SJCRH30 (cell line): ENCODE data around the gene DPPA5. TPM values are rescaled to one million over a fixed set of nuclear protein-coding genes. Genes with fewer than 3 reads are reported as not detected.
"Not testable (repeated sequence)": the region's sequence is repeated elsewhere in the genome, so short reads cannot be mapped to it uniquely, and the experiment has no call there.

Experiments used
- DNase-seq, 2 experiments: peaks; one replicate each; pipeline ENCODE4 v3.0.0-alpha.2; 2015 to 2020
- H3K27ac ChIP-seq: fragments of 250-450 bp; sonication (Bioruptor Pico); 2 replicates; pipeline ENCODE4 v1.5.1; 2020; ENCODE audit warnings: mild to moderate bottlenecking, moderate library complexity
- H3K27me3 ChIP-seq: fragments of 250-450 bp; sonication (Bioruptor Pico); 2 replicates; pipeline ENCODE4 v1.5.1; 2020; ENCODE audit warnings: mild to moderate bottlenecking, moderate library complexity
- H3K36me3 ChIP-seq: fragments of 250-450 bp; sonication (Bioruptor Pico); 2 replicates; pipeline ENCODE4 v1.5.1; 2020; ENCODE audit warnings: mild to moderate bottlenecking, moderate library complexity
- H3K4me1 ChIP-seq: fragments of 250-450 bp; sonication (Bioruptor Pico); 2 replicates; pipeline ENCODE4 v1.5.1; 2020; ENCODE audit warnings: mild to moderate bottlenecking, moderate library complexity
- H3K4me3 ChIP-seq: fragments of 250-450 bp; sonication (Bioruptor Pico); 2 replicates; pipeline ENCODE4 v1.5.1; 2020; ENCODE audit warnings: mild to moderate bottlenecking, moderate library complexity
- H3K9me3 ChIP-seq: fragments of 250-450 bp; sonication (Bioruptor Pico); replicated peaks from 2 replicates; pipeline ENCODE4 v1.5.1; 2020; ENCODE audit warnings: mild to moderate bottlenecking, moderate library complexity
- total RNA-seq: library from RNA; depleted of rRNA; stranded (reverse); fragments of >200 nt; shearing (Covaris generic); gene quantifications from 2 replicates; pipeline ENCODE4 v1.2.3, GENCODE V29; 2014; rRNA removed

The DPPA5 gene, protein sequence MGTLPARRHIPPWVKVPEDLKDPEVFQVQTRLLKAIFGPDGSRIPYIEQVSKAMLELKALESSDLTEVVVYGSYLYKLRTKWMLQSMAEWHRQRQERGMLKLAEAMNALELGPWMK
- total RNA-seq = not detected in 2 replicates

DNA sequence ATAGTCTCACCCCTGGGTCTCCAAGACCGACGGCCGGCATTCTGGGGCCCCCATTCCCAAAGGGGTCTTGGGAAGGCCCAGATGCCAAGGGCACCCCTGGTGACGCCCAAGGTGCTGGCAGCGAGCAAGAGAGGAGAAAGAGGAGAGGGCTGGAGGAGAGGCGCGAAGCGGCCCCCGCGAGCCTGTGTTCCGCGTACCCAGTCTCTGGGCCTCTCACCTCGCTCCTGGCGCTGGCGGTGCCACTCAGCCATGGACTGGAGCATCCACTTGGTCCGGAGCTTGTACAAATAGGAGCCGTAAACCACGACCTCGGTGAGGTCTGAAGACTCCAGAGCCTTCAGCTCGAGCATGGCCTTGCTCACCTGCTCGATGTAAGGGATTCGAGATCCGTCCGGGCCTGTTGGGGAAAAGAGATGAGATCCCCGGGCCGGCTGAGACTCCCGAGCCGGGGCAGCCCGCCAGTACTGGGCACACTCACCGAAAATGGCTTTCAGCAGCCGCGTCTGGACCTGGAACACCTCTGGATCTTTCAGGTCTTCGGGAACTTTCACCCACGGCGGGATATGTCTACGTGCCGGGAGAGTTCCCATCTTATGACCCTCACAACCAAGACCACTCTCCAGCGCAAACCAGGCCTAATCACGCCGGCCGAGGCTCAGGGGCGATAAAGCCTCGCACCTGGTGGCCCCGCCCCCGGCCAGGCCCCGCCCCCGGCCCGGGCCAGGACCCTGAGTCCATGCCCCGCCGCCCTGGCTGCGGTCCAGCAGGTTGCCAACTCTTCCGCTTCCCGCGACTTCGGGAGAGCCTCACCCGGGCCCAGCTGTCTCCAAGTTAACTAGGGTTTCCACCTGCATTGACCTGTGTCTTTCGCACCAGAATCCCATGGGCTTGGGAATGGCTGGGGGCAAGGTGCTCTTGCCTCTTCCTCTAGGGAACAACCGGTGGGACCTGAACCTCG is at the start of gene DPPA5:
Gene DPPA5 (minus strand): TSS at position 641 of the 958 bp plus-strand sequence. CDS start 51 bp downstream, at position 590.
- H3K9me3 ChIP-seq = no peaks in the 10 kb centered on the region
- no peak within 1 kb of the TSS for H3K4me3 ChIP-seq

DNA sequence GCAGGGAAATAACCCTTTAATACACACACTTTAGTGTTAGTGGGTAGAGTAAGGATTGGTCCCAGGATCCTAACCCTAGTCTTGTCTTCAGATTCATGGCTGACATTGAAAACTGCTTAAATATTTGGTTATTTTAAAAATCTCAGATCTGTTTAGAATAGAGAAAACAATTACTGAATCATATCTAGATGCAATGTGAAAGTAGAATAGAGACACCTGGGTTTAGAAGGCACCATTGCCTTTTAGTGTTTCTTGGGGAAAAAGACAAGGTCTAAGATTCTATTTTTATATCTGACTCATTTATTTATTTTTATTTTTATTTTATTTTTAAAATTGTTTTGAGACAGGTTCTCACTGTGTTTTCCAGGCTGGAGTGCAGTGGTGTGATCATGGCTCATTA is 46.6 kb upstream of the DPPA5 start:
- no peak overlapping the region for H3K27ac ChIP-seq
- H3K27me3 ChIP-seq = no peaks in the 10 kb centered on the region; the same call in 1 of the 2 replicates
- H3K4me3 ChIP-seq = no peak overlapping the region
- no peaks in the 10 kb centered on the region for H3K9me3 ChIP-seq
- no peaks in the 10 kb centered on the region for H3K4me1 ChIP-seq
- no peaks in the 10 kb centered on the region for H3K36me3 ChIP-seq
- no peak for DNase-seq

More for the DNA sequence above, at the start of gene DPPA5:
- H3K4me1 ChIP-seq = no peaks in the 10 kb centered on the region
- H3K27me3 ChIP-seq = no peaks in the 10 kb centered on the region
- H3K36me3 ChIP-seq = no peaks in the 10 kb centered on the region
- no peak within 1 kb of the TSS for H3K27ac ChIP-seq
- DNase-seq = no peak

DNA sequence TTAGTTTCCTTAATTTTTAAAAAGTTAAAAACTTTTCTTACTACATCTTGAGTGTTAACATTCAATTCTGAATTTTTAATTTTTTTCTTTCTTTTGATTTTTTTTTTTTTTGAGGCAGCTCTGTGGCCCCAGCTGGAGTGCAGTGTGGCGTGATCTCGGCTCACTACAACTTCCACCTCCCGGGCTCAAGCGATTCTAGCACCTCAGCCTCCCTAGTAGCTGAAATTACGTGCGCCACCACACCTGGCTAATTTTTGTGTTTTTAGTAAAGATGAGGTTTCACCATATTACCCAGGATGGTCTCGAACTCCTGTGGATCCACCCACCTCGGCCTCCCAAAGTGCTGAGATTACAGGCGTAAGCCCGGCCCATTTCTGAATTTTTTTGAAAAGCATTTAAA is 41.8 kb upstream of the DPPA5 start:
- Histone ChIP-seq H3K9me3 (no peaks in the 10 kb centered on the region), H3K4me3 (no peak overlapping the region), H3K27me3 (no peaks in the 10 kb centered on the region; the same call in 1 of the 2 replicates), H3K36me3 (no peaks in the 10 kb centered on the region), H3K4me1 (no peaks in the 10 kb centered on the region), H3K27ac (no peak overlapping the region)
- no peak for DNase-seq

DNA sequence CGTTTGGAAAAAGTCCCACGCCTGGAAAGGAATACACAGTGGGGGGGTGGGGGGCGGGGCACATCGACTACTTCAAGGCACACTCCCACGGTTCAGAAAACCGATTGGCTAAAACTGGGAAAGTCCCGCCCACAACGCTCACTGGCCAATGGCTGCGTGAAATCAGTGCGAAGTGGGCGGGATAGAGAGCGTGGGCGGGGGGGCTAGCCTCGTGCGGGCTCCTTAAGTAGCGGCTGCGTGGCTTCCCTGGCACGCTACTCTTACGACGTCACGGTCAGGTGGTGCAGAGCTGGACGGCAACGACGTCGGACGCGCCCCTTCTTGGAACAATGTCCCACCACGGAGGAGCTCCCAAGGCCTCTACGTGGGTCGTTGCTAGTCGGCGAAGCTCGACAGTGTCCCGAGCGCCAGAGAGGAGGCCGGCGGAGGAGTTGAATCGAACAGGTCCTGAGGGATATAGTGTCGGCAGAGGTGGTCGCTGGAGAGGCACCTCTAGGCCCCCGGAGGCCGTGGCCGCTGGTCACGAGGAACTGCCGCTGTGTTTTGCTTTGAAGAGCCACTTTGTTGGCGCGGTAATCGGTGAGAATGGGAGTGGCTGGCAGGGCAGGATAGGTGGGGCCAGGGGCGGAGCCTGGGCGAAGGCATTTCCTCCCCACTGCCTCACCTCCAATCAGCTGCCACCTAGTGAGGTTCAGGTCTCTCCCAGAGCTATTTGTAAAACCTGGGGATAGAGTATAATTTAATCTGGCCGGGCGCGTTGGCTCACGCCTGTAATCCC is 40.7 kb upstream of the DPPA5 start, which contains the start of gene DDX43:
Gene DDX43 (plus strand): TSS at position 252 of the 778 bp plus-strand sequence. CDS start 78 bp downstream, at position 330.
- Histone ChIP-seq H3K27ac (no peak within 1 kb of the TSS), H3K36me3 (no peaks in the 10 kb centered on the region), H3K27me3 (no peaks in the 10 kb centered on the region), H3K4me1 (no peaks in the 10 kb centered on the region), H3K4me3 (no peak within 1 kb of the TSS), H3K9me3 (no peaks in the 10 kb centered on the region)
- no peak for DNase-seq

GRCh38 chr6:73393278-73393677 is 39.2 kb upstream of the DPPA5 start:
- Histone ChIP-seq H3K27me3 (no peaks in the 10 kb centered on the region; the same call in 1 of the 2 replicates), H3K4me1 (no peaks in the 10 kb centered on the region), H3K4me3 (no peak overlapping the region), H3K9me3 (no peaks in the 10 kb centered on the region), H3K36me3 (no peaks in the 10 kb centered on the region), H3K27ac (no peak overlapping the region)
- no peak for DNase-seq

DNA sequence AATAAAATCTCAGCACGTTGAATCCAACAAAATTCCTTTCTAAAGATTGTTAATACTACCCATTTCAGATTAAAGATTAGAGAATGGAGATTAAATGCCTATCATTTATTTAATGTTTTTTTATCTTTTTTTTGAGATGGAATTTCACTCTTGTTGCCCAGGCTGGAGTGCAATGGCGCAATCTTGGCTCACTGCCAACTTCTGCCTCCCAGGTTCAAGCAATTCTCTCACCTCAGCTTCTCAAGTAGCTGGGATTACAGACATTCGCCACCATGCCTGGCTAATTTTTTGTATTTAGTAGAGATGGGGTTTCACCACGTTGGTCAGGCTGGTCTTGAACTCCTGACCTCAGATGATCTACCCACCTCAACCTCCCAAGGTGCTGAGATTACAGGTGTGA is 38.1 kb upstream of the DPPA5 start:
- H3K4me1 ChIP-seq, H3K9me3 ChIP-seq, DNase-seq: not testable (repeated sequence)

GRCh38 chr6:73391675-73392074 is 37.6 kb upstream of the DPPA5 start:
- no peak for DNase-seq
- H3K27ac ChIP-seq = no peak overlapping the region
- H3K9me3 ChIP-seq = no peaks in the 10 kb centered on the region
- H3K4me1 ChIP-seq = no peaks in the 10 kb centered on the region
- H3K36me3 ChIP-seq = no peaks in the 10 kb centered on the region
- H3K27me3 ChIP-seq = no peaks in the 10 kb centered on the region; the same call in 1 of the 2 replicates
- H3K4me3 ChIP-seq = no peak overlapping the region

More for the DNA sequence above, 38.1 kb upstream of the DPPA5 start:
- not testable (repeated sequence) for H3K36me3 ChIP-seq, H3K27me3 ChIP-seq, H3K4me3 ChIP-seq, H3K27ac ChIP-seq

GRCh38 chr6:73389854-73390253 is 35.8 kb upstream of the DPPA5 start:
- Histone ChIP-seq H3K4me3 (no peak overlapping the region), H3K27me3 (no peaks in the 10 kb centered on the region; the same call in 1 of the 2 replicates), H3K4me1 (no peaks in the 10 kb centered on the region), H3K36me3 (no peaks in the 10 kb centered on the region), H3K27ac (no peak overlapping the region), H3K9me3 (no peaks in the 10 kb centered on the region)
- no peak for DNase-seq

- peak; percentile 47 to 63 for DNase-seq
- Histone ChIP-seq H3K9me3 (no peaks in the 10 kb centered on the region), H3K4me3 (peak overlapping the region; percentile 57), H3K4me1 (no peaks in the 10 kb centered on the region), H3K27me3 (no peaks in the 10 kb centered on the region; the same call in 1 of the 2 replicates), H3K36me3 (no peaks in the 10 kb centered on the region), H3K27ac (no peak overlapping the region)
These were observed 34.9 kb upstream of the DPPA5 start for GRCh38 chr6:73388800-73389512.

GRCh38 chr6:73388433-73388799 is 34.3 kb upstream of the DPPA5 start:
- no peaks in the 10 kb centered on the region for H3K4me1 ChIP-seq
- no peaks in the 10 kb centered on the region; the same call in 1 of the 2 replicates for H3K27me3 ChIP-seq
- H3K9me3 ChIP-seq = no peaks in the 10 kb centered on the region
- DNase-seq = no peak
- H3K27ac ChIP-seq = no peak overlapping the region
- H3K36me3 ChIP-seq = no peaks in the 10 kb centered on the region
- peak overlapping the region; percentile 57 for H3K4me3 ChIP-seq

- Histone ChIP-seq H3K4me1 (no peaks in the 10 kb centered on the region), H3K4me3 (no peak overlapping the region), H3K27me3 (no peaks in the 10 kb centered on the region), H3K9me3 (no peaks in the 10 kb centered on the region), H3K27ac (no peak overlapping the region), H3K36me3 (no peaks in the 10 kb centered on the region)
- DNase-seq = no peak
These were observed 28.5 kb upstream of the DPPA5 start for GRCh38 chr6:73382462-73383113.

GRCh38 chr6:73381531-73381930 is 27.5 kb upstream of the DPPA5 start:
- DNase-seq, H3K27me3 ChIP-seq, H3K4me1 ChIP-seq, H3K36me3 ChIP-seq, H3K27ac ChIP-seq, H3K9me3 ChIP-seq, H3K4me3 ChIP-seq: not testable (repeated sequence)

GRCh38 chr6:73377225-73377624 is 23.1 kb upstream of the DPPA5 start:
- Histone ChIP-seq H3K27me3 (no peaks in the 10 kb centered on the region), H3K27ac (no peak overlapping the region), H3K9me3 (no peaks in the 10 kb centered on the region), H3K4me1 (no peaks in the 10 kb centered on the region), H3K36me3 (no peaks in the 10 kb centered on the region), H3K4me3 (no peak overlapping the region)
- DNase-seq = no peak

- Histone ChIP-seq H3K27me3 (no peaks in the 10 kb centered on the region), H3K4me1 (no peaks in the 10 kb centered on the region), H3K27ac (no peak overlapping the region), H3K4me3 (no peak overlapping the region), H3K9me3 (no peaks in the 10 kb centered on the region), H3K36me3 (no peaks in the 10 kb centered on the region)
- DNase-seq = no peak
These were observed 21.1 kb upstream of the DPPA5 start for GRCh38 chr6:73375216-73375615.
